ENCODE data around the gene TNK1.

- TF ChIP-seq CTCF (IDR thresholded peaks at IDR 0.05) (no peak), EP300 (IDR thresholded peaks at IDR 0.05) (no peak), POLR2A (IDR thresholded peaks at IDR 0.05) (no peak), POLR2AphosphoS5 (IDR thresholded peaks at IDR 0.05) (no peak)
These were observed 33.0 kb upstream of the TNK1 start for GRCh38 chr17:7347630-7348477.

Measured in upper lobe of left lung (tissue), 4 donors.